ENCODE measurements around the gene RASSF5.
A peak's percentile ranks its signal among the peaks of the same experiment; 100 is the strongest.
"Not testable (repeated sequence)": the region's sequence is repeated elsewhere in the genome, so short reads cannot be mapped to it uniquely, and the experiment has no call there.

The RASSF5 gene

DNA sequence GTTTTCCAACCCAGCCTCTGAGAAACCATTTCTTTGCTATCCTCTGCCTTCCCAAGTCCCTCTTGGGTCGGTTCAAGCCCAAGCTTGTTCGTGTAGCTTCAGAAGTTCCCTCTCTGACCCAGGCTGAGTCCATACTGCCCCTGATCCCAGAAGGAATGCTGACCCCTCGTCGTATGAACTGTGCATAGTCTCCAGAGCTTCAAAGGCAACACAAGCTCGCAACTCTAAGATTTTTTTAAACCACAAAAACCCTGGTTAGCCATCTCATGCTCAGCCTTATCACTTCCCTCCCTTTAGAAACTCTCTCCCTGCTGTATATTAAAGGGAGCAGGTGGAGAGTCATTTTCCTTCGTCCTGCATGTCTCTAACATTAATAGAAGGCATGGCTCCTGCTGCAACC is 81.2 kb downstream of the RASSF5 start:
- no peak for DNase-seq (ENCODE audit: low spot score)

DNA sequence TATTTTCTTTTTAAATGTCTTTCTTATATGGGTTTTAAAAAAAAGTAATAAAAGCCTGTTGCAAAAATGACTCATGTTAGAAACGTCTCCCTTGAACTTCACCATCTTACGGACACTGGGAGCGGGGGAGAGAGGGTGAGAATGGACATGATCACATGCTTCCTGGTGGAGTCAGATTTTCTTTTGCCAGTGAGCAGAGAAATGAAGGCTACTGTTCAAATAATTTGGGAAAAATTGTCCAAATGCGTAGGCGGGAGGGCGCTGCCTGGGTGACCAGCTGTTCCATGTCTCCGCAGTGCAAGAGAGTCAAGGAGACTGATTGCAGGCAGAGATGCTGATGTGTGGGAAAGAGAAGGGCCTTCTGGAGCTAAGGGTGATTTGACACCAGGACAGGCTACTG is 81.9 kb downstream of the RASSF5 start:
- no peak for DNase-seq (ENCODE audit: low spot score)

DNA sequence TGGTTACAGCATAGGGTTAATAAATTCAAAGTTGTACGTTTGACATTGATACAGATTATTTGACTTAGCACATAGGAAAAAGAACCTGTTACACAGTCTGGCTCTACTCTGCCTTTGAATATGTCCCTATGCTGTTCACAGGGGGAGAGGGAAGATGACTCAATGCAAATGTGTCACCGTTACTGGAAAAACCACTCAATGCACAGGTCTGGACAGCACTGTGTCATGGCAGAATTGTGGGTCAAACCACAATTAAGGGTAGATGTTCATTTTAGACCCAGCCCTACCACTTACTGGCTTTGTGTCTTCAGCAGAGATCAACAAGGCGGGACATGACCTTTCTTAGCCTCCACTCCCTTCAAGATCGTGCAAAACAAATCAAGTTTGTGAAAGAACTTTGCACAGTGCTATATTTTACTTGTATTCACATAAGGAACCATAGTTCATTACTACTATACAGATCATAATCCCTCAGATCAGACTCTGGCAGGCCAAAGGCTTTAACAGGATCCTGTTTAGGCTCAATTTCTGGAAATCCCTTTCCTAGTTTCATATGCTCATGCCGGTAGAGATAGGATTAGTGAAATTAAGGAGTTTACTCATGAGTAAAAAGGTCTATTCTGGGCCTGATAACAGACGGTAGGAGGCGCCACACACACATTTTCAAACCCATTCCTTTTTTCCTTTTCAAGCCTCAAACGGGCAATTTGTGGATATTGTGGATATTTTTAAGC is 82.9 kb downstream of the RASSF5 start:
- DNase-seq (ENCODE audit: low spot score): no peak

- DNase-seq (ENCODE audit: low spot score): no peak
These were observed 83.9 kb downstream of the RASSF5 start for GRCh38 chr1:206591226-206591625.

- DNase-seq (ENCODE audit: low spot score): no peak
These were observed 84.4 kb downstream of the RASSF5 start for GRCh38 chr1:206591696-206592095.

DNA sequence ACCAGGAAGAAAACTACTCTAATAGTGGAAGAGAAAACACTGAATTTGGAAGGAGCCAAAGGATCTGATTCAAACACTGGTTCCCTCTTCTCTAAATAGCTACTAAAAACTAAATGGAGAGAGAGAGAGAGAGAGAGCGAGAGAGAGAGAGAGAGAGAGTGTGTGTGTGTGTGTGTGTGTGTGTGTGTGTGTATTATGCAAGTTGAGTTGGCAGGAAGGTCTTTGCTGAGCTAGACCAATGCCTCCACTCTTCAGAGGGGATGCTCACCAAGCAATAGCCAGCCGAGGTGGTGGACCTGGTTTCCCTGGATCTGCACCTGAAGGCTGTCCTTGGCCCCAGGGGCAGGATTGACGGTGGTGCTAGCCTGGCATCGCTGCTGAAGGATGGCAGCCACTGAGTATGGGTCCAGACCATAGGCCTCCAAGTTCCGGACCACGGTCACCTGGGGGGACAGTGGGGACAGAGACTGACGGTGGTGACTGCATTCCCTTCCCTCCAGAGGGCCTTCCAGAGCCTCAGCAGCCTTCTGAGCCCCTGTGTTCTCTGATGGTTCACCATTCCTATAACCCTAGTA is 86.1 kb downstream of the RASSF5 start:
- DNase-seq (ENCODE audit: low spot score): no peak

GRCh38 chr1:206595581-206596318 is 88.4 kb downstream of the RASSF5 start:
- no peak for DNase-seq (ENCODE audit: low spot score)

- no peak for DNase-seq (ENCODE audit: low spot score)
These were observed 89.0 kb downstream of the RASSF5 start for GRCh38 chr1:206596319-206596666.

GRCh38 chr1:206600527-206600926 is 93.2 kb downstream of the RASSF5 start:
- no peak for DNase-seq (ENCODE audit: low spot score)

GRCh38 chr1:206604861-206605260 is 97.5 kb downstream of the RASSF5 start:
- DNase-seq (ENCODE audit: low spot score): no peak

DNA sequence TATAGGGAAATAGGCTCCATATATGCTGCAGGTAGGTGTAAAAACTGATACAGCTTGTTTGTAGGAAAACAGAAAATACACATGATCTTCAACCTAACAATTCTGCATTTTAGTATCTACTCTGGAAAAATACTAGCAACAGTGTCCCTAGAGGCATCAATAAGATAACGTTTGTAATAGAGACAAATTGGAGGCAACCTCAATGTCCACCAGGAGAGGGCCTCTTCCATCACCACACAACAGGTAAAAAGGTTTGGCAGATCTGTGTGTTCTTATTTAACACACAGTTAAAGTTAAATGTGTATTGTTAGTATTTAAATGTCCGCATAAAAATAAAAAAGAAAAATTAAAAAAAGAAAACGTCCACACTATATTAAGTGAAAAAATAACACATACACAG is 99.5 kb downstream of the RASSF5 start:
- DNase-seq (ENCODE audit: low spot score): peak; percentile 21

- DNase-seq (ENCODE audit: low spot score): peak; percentile 32
These were observed 100.9 kb downstream of the RASSF5 start for GRCh38 chr1:206608108-206608698.

GRCh38 chr1:206609229-206609991 is 102.1 kb downstream of the RASSF5 start:
- DNase-seq (ENCODE audit: low spot score): no peak

- DNase-seq (ENCODE audit: low spot score): peak; percentile 96
These were observed 105.0 kb downstream of the RASSF5 start, which contains the start of gene EIF2D for GRCh38 chr1:206612129-206612876. TSS of gene EIF2D (minus strand) at chr1:206612465. CDS start at chr1:206612342, 123 bp downstream.

- not testable (repeated sequence) for DNase-seq (ENCODE audit: low spot score)
These were observed 119.1 kb downstream of the RASSF5 start for GRCh38 chr1:206626396-206626795.

- no peak for DNase-seq (ENCODE audit: low spot score)
These were observed 121.6 kb downstream of the RASSF5 start for GRCh38 chr1:206628916-206629315.

- DNase-seq (ENCODE audit: low spot score): peak; percentile 21
These were observed 123.8 kb downstream of the RASSF5 start for GRCh38 chr1:206631085-206631509.

DNA sequence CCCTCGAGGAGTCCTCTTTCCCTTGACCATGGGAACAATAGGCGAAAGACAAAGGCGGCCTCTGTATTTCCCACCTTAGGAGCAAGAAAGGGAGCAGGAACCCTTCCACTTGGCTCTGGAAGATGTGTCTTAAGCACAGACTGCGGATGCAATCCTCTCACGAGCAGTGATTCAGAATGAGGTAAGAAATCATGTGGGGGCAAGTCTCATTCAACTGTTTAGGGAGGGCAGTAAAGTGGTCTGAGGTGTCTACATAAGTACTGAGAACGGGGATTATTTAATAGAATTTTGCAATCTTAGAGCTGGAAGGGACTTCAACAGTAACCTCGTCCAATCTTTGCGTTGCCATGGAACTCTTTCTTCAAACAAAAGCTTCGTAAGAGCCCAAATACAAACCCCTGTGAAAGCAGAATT is 126.4 kb downstream of the RASSF5 start:
- DNase-seq (ENCODE audit: low spot score): no peak

- DNase-seq (ENCODE audit: low spot score): peak; percentile 84
These were observed 127.2 kb downstream of the RASSF5 start for GRCh38 chr1:206634365-206635079.

All from LoVo (cell line).